VCaP (cell line): Measurements from ENCODE around the gene PNPT1.
A peak's percentile ranks its signal among the peaks of the same experiment; 100 is the strongest.

Experiments used
- H3K27ac ChIP-seq: fragments of 450-650 bp; 2 replicates; pipeline ENCODE4 v1.5.1; 2017
- TF ChIP-seq, protein P1 (sequence below): fragments of 450-650 bp; conservative IDR thresholded peaks from 2 replicates; pipeline ENCODE4 v1.5.1; 2017; ENCODE audit warnings: mild to moderate bottlenecking, moderate library complexity

Gene PNPT1

GRCh38 chr2:55721596-55722215 is 28.1 kb upstream of the PNPT1 start:
- no peak overlapping the region for H3K27ac ChIP-seq
- TF ChIP-seq, protein P1, sequence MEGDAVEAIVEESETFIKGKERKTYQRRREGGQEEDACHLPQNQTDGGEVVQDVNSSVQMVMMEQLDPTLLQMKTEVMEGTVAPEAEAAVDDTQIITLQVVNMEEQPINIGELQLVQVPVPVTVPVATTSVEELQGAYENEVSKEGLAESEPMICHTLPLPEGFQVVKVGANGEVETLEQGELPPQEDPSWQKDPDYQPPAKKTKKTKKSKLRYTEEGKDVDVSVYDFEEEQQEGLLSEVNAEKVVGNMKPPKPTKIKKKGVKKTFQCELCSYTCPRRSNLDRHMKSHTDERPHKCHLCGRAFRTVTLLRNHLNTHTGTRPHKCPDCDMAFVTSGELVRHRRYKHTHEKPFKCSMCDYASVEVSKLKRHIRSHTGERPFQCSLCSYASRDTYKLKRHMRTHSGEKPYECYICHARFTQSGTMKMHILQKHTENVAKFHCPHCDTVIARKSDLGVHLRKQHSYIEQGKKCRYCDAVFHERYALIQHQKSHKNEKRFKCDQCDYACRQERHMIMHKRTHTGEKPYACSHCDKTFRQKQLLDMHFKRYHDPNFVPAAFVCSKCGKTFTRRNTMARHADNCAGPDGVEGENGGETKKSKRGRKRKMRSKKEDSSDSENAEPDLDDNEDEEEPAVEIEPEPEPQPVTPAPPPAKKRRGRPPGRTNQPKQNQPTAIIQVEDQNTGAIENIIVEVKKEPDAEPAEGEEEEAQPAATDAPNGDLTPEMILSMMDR = no peak

DNA sequence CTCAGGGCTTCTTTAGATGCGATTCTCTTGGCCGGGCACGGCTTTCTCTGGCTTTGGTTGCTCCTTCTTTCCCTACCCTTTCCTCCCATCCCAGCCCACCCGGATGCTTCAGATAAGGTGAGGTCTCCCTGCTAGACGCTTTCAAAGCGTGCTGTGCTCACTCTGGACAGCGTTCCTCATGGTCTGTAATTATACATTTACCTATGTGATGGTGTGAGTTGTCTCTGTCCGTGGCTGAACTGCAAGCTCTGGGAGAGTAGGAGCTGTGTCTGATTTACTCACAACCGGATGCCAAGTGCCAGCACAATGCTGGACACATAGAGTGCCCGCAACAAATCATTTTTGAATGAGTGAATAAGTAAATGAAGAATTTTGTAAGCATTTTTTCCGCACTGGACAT is 26.8 kb upstream of the PNPT1 start:
- TF ChIP-seq, protein P1 = no peak
- no peak overlapping the region for H3K27ac ChIP-seq

DNA sequence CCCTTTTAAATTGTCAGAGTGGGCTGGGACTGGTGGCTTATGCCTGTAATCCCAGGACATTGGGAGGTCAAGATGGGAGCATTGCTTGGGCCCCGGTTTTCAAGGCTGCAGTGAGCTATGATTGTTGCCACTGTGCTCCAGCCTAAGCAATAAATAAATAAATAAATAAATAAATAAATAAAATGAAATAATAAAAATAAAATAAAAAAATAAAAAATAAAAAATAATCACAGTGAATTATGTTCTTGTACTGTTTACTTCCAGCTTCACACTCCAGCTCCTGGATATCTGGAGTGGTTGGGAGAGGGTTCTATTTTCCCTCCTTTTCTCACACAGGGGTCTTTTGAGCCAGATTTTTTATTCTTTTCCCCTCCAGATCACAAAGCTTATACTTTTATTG is 26.2 kb upstream of the PNPT1 start:
- TF ChIP-seq, protein P1 = no peak

GRCh38 chr2:55718165-55719008 is 24.7 kb upstream of the PNPT1 start:
- H3K27ac ChIP-seq = no peak overlapping the region
- TF ChIP-seq, protein P1 = peak; percentile 87

More for the DNA sequence above, 26.2 kb upstream of the PNPT1 start:
- no peak overlapping the region for H3K27ac ChIP-seq

DNA sequence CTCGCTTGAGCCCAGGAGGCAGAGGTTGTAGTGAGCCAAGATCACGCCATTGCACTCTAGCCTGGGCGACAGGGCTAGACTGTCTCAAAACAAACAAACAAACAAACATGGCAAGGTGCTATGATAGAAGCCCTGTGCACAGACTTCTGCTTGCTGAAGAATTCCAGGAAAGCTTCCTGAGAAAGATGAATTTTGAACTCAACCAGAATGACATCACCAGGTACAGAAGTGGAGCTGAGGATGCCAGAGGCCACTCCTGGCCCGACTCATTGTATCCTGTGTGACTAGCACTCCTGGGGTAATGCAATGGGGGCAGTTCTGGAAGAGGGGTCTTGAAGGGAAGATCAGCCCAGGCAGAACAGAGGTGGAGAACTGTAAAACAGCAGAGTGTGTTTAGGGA is 22.0 kb upstream of the PNPT1 start:
- TF ChIP-seq, protein P1 = no peak
- no peak overlapping the region for H3K27ac ChIP-seq

DNA sequence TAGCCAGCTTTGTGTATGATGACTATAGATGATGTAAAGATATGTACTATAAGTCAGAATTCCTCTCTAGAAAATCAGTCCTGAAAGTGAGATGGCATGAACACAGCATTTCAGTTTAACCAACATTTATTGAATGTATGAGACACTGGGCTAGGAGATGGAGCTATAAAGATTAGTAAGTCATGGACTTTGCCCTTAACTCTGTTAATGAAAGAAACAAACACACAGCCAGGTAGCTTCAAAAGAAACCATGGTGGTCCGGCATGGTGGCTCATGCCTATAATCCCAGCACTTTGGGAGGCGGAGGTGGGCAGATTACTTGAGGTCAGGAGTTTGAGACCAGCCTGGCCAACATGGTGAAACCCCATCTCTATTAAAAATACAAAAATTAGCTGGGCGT is 21.5 kb upstream of the PNPT1 start:
- H3K27ac ChIP-seq = 0 out of 2 replicates have a peak overlapping the region, but pooled peaks have one; percentile 19

- H3K27ac ChIP-seq = no peak overlapping the region
- TF ChIP-seq, protein P1 = no peak
Measured at GRCh38 chr2:55712477-55713060, 18.9 kb upstream of the PNPT1 start.

DNA sequence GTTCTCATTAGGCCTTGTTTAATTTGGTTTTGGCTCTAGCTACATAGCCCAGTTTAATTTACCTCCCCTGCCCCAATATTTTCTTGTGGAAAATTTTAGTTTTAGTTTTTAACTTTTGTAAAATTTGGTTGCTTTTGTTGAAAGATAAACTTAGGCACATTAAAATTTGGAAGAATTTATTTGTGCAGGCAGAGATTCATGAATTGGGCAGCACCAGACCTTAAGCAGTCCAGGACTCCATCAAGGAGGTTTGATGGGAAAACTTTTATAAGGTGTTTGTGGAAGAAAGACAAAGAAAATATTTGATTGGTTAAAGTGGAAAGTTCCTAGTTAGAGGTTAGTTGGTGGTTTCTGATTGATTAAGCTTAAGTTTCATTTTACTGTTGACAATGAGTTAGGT is 16.4 kb upstream of the PNPT1 start:
- TF ChIP-seq, protein P1 = no peak
- no peak overlapping the region for H3K27ac ChIP-seq
